Adipocyte (in vitro differentiated cells): ENCODE measurements around the gene ACTMAP.
"Not testable (repeated sequence)": the region's sequence is repeated elsewhere in the genome, so short reads cannot be mapped to it uniquely, and the experiment has no call there.

ENCODE experiments used
- DNase-seq: peaks from one replicate; pipeline ENCODE4 v3.0.0-alpha.2; 2015; ENCODE audit warnings: low read depth
- H3K27me3 ChIP-seq: replicated peaks from 2 replicates; pipeline ENCODE4 v1.7.0; 2013; ENCODE audit warnings: mild to moderate bottlenecking, low read length, moderate library complexity; ENCODE audit not compliant: control insufficient read depth, insufficient read depth
- H3K36me3 ChIP-seq: 2 replicates; pipeline ENCODE4 v1.7.0; 2013; ENCODE audit warnings: low read length, mild to moderate bottlenecking, moderate library complexity; ENCODE audit not compliant: control insufficient read depth, insufficient read depth, severe bottlenecking
- H3K4me1 ChIP-seq: 2 replicates; pipeline ENCODE4 v1.7.0; 2013; ENCODE audit warnings: mild to moderate bottlenecking, low read length, moderate library complexity; ENCODE audit not compliant: control insufficient read depth, insufficient read depth
- H3K4me3 ChIP-seq: 2 replicates; pipeline ENCODE4 v1.7.0; 2013; ENCODE audit warnings: mild to moderate bottlenecking, low read length, moderate library complexity
- H3K9ac ChIP-seq: 2 replicates; pipeline ENCODE4 v1.7.0; 2013; ENCODE audit warnings: mild to moderate bottlenecking, low read length, moderate library complexity
- H3K9me3 ChIP-seq: 2 replicates; pipeline ENCODE4 v1.7.0; 2013; ENCODE audit warnings: mild to moderate bottlenecking, low read length, moderate library complexity; ENCODE audit not compliant: control insufficient read depth

Gene ACTMAP

GRCh38 chr19:40771101-40771862, 21.0 kb upstream of the ACTMAP start:
- DNase-seq: not testable (repeated sequence)

GRCh38 chr19:40768869-40769268, 18.6 kb upstream of the ACTMAP start:
- Histone ChIP-seq H3K9ac (no peak overlapping the region), H3K9me3 (no peaks in the 10 kb centered on the region), H3K36me3 (peaks cover 25% of the 10 kb centered on the region), H3K4me3 (no peak overlapping the region), H3K4me1 (no peaks in the 10 kb centered on the region), H3K27me3 (no peaks in the 10 kb centered on the region)
- DNase-seq: no peak

More at GRCh38 chr19:40771101-40771862, 21.0 kb upstream of the ACTMAP start:
- not testable (repeated sequence) for H3K9me3 ChIP-seq, H3K36me3 ChIP-seq, H3K4me1 ChIP-seq, H3K4me3 ChIP-seq, H3K9ac ChIP-seq, H3K27me3 ChIP-seq

DNA sequence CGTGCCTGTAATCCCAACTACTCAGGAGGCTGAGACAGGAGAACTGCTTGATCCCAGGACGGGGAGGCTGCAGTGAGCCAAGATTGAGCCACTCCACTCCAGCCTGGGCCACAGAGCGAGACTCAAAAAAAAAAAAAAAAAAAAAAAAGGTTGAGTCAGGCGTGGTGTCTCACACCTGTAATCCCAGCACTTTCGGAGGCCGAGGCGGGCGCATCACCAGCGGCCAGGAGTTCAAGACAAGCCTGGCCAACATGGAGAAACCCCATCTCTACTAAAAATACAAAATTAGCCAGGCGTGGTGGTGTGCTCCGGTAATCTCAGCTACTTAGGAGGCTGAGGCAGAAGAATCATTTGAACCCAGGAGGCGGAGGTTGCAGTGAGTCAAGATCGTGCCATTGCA, 16.1 kb upstream of the ACTMAP start:
- H3K4me1 ChIP-seq, H3K27me3 ChIP-seq, H3K4me3 ChIP-seq, H3K9ac ChIP-seq, H3K9me3 ChIP-seq, DNase-seq: not testable (repeated sequence)
- H3K36me3 ChIP-seq: peaks cover 50% of the 10 kb centered on the region

DNA sequence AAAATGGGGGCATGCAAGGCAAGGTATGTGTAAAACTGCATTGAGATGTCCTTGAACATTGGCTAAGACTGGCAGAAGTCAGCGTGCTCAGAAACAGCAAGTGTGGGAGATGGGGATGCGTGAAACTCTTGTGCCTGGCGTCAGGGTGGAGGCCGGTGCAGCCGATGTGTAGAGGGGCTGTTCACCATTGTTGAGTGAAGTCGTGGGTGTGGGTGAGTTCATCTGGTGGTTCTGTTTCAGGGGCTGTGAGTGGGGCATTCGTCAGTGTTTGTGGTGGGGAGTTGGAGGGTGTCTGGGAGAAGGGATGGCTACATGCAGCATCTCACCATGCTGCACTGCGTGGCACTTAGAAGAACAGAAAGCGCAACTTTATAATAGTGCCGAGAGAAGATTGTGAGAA, 13.7 kb upstream of the ACTMAP start:
- Histone ChIP-seq H3K4me1 (no peaks in the 10 kb centered on the region), H3K36me3 (peaks cover 75% of the 10 kb centered on the region), H3K9me3 (no peaks in the 10 kb centered on the region), H3K4me3 (no peak overlapping the region), H3K27me3 (no peaks in the 10 kb centered on the region), H3K9ac (no peak overlapping the region)
- no peak for DNase-seq

GRCh38 chr19:40763526-40763925, 13.2 kb upstream of the ACTMAP start:
- no peak overlapping the region for H3K9ac ChIP-seq
- no peaks in the 10 kb centered on the region for H3K9me3 ChIP-seq
- no peak for DNase-seq
- H3K4me3 ChIP-seq: no peak overlapping the region
- no peaks in the 10 kb centered on the region for H3K27me3 ChIP-seq
- peaks cover 77% of the 10 kb centered on the region for H3K36me3 ChIP-seq
- no peaks in the 10 kb centered on the region for H3K4me1 ChIP-seq

GRCh38 chr19:40762754-40763470, 12.6 kb upstream of the ACTMAP start:
- peaks cover 83% of the 10 kb centered on the region for H3K36me3 ChIP-seq
- no peaks in the 10 kb centered on the region for H3K27me3 ChIP-seq
- H3K4me3 ChIP-seq: no peak overlapping the region
- no peaks in the 10 kb centered on the region for H3K4me1 ChIP-seq
- DNase-seq: no peak
- no peaks in the 10 kb centered on the region for H3K9me3 ChIP-seq
- H3K9ac ChIP-seq: no peak overlapping the region

DNA sequence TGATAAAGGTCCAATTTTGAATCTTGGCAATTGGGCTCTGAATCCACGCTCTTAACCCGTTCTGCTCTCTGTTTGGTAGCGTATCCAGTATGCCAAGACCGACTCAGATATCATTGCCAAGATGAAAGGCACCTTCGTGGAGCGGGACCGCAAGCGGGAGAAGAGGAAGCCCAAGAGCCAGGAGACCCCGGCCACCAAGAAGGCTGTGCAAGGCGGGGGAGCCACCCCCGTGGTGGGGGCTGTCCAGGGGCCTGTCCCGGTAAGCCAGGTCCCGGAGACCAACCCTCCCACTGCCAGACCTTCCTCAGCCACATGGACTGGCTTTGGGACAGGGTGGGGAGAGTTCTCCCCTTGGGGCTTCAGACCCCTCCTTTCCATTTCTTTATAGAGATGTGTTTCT, 9.1 kb upstream of the ACTMAP start:
- DNase-seq: no peak
- Histone ChIP-seq H3K27me3 (no peaks in the 10 kb centered on the region), H3K9ac (no peak overlapping the region), H3K4me3 (no peak overlapping the region), H3K9me3 (no peaks in the 10 kb centered on the region), H3K4me1 (peaks cover 16% of the 10 kb centered on the region), H3K36me3 (peaks cover 78% of the 10 kb centered on the region)

DNA sequence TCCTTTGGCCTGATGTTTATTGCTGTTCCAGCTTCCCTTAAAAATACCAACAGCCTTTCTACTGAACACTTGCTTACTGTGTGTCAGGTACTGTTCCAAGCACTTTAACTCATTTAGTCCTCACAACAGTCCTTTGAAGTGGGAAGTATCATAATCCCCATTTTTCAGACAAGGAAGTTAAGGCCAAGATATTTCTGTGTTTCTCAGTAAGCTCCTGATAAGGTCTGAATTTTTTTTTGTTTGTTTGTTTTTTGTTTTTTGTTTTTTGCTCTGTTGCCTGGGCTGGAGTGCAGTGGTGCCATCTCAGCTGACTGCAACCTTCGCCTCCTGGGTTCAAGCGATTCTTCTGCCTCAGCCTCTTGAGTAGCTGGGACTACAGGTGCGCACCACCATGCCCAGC, 8.2 kb upstream of the ACTMAP start:
- no peak overlapping the region for H3K9ac ChIP-seq
- H3K4me1 ChIP-seq: peaks cover 18% of the 10 kb centered on the region
- H3K27me3 ChIP-seq: no peaks in the 10 kb centered on the region
- H3K9me3 ChIP-seq: no peaks in the 10 kb centered on the region
- DNase-seq: no peak
- H3K36me3 ChIP-seq: peaks cover 70% of the 10 kb centered on the region
- no peak overlapping the region for H3K4me3 ChIP-seq

DNA sequence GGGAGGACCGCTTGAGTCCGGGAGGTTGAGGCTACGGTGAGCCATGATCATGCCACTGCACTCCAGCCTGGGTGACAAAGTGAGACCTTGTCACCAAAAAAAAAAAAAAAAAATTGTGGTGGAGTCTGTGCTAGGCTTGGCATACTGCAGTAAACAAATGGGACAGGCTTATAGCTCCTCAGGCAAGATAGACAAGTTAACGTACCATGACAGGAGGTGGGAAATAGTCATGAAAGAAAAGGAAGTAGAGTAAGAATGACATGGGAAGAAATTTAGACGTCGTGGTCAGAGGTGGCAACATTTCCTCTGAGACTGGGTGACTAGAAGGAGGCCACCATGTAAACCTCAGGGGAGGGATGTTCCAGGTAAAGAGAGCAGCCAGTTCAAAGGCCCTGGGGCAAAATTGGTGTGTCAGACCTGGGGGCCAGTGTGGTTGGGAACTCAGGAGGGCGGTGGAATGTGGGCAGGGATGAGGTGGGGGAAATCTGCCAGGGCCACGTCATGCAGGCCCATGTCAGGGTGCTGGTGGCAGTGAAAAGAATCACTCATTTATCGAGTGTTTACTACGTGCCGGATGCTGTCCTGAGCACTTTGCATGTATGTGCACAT, 6.3 kb upstream of the ACTMAP start:
- Histone ChIP-seq H3K27me3 (no peaks in the 10 kb centered on the region), H3K4me1 (peaks cover 21% of the 10 kb centered on the region), H3K9me3 (no peaks in the 10 kb centered on the region), H3K4me3 (no peak overlapping the region), H3K9ac (no peak overlapping the region), H3K36me3 (peaks cover 51% of the 10 kb centered on the region)
- no peak for DNase-seq

GRCh38 chr19:40755791-40756190, 5.5 kb upstream of the ACTMAP start:
- DNase-seq: no peak
- no peak overlapping the region for H3K9ac ChIP-seq
- H3K4me3 ChIP-seq: no peak overlapping the region
- no peaks in the 10 kb centered on the region for H3K9me3 ChIP-seq
- no peaks in the 10 kb centered on the region for H3K27me3 ChIP-seq
- peaks cover 43% of the 10 kb centered on the region for H3K36me3 ChIP-seq
- peaks cover 21% of the 10 kb centered on the region for H3K4me1 ChIP-seq

- no peaks in the 10 kb centered on the region for H3K27me3 ChIP-seq
- DNase-seq: no peak
- peaks cover 37% of the 10 kb centered on the region for H3K36me3 ChIP-seq
- peaks cover 21% of the 10 kb centered on the region for H3K4me1 ChIP-seq
- no peak overlapping the region for H3K9ac ChIP-seq
- H3K9me3 ChIP-seq: no peaks in the 10 kb centered on the region
- H3K4me3 ChIP-seq: no peak overlapping the region
Observed at GRCh38 chr19:40755248-40755624, 5.0 kb upstream of the ACTMAP start.
